ENCODE data around the gene IRF3.

IRF3 gene

GRCh38 chr19:49643466-49643865 is 22.2 kb downstream of the IRF3 start:
- Histone ChIP-seq H3K27me3 (ENCODE audit: insufficient read depth, low read depth) (peaks cover 11% of the 10 kb centered on the region; the same call in 1 of the 2 replicates), H3K9ac (no peak overlapping the region), H3K4me3 (IDR thresholded peaks at IDR 0.05; ENCODE audit: insufficient read depth, low read depth, low read length) (no peak overlapping the region), H3K4me1 (ENCODE audit: low read depth, poor library complexity, severe bottlenecking) (peaks cover 30% of the 10 kb centered on the region), H3K4me2 (peak overlapping the region; percentile 89), H3K79me2 (ENCODE audit: insufficient read depth, low read depth) (peaks cover 33% of the 10 kb centered on the region), H3K27ac (no peak overlapping the region), H2AFZ (ENCODE audit: low read depth) (no peak overlapping the region), H3K36me3 (ENCODE audit: insufficient read depth) (no peaks in the 10 kb centered on the region; the same call in 1 of the 2 replicates), H4K20me1 (ENCODE audit: insufficient read depth) (no peaks in the 10 kb centered on the region)
- TF ChIP-seq CTCF (conservative IDR thresholded peaks at IDR 0.05; ENCODE audit: low read depth, low read length), result no peak

GRCh38 chr19:49642492-49643035 is 23.1 kb downstream of the IRF3 start:
- H4K20me1 ChIP-seq (ENCODE audit: insufficient read depth), result no peaks in the 10 kb centered on the region
- peak overlapping the region; percentile 81 for H3K9ac ChIP-seq
- H3K36me3 ChIP-seq (ENCODE audit: insufficient read depth), result no peaks in the 10 kb centered on the region; the same call in 1 of the 2 replicates
- H3K4me3 ChIP-seq (IDR thresholded peaks at IDR 0.05; ENCODE audit: insufficient read depth, low read depth, low read length), result no peak overlapping the region
- TF ChIP-seq CTCF (conservative IDR thresholded peaks at IDR 0.05; ENCODE audit: low read depth, low read length), result no peak
- H3K4me2 ChIP-seq, result peak overlapping the region; percentile 89
- H3K79me2 ChIP-seq (ENCODE audit: insufficient read depth, low read depth), result peaks cover 33% of the 10 kb centered on the region
- H3K27me3 ChIP-seq (ENCODE audit: insufficient read depth, low read depth), result peaks cover 14% of the 10 kb centered on the region; the same call in 1 of the 2 replicates
- H3K27ac ChIP-seq, result peak overlapping the region; percentile 60
- H2AFZ ChIP-seq (ENCODE audit: low read depth), result peak overlapping the region; percentile 69
- peaks cover 35% of the 10 kb centered on the region for H3K4me1 ChIP-seq (ENCODE audit: low read depth, poor library complexity, severe bottlenecking)

DNA sequence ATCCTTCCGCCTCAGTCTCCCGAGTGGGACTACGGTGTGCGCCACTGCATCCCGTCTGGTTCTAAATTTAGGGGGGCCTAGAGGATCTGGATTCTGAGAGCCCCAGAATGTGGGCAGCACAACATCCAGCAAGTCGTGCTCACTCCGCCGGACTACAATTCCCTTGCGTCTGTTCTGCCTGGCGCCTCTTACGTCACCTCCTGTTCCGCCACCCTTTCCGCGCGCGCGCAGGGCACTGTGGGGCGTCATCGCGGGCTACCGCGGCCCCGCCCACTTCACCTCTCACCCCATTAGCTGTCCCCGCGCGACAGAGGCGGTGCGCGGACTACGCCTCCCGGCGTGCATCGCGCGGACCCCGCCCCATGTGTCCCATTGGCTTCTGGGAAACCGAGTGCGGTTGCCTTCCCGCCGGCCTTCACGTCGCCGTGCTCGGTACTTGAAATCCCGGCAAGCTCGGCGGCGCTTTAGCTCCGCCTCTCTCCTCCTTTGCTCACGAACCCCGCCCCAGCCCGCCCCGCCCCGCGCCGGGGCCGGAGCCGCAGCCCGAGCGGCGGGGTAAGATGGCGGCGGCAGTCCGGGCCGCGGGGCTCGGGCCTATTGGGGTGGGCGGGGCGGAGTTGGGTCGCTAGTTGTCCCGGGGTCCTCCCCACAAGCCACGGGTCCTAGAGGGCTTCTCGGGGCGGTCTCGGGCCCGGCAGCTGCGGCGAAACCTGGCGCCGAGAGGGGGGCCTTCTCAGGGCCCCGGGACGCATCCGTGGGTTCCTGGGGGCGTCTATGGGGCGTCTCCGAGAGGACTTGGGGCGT is 23.8 kb downstream of the IRF3 start, which contains the start of gene SCAF1:
Gene SCAF1 (plus strand): TSS at position 522 of the 804 bp plus-strand sequence. CDS start 2,818 bp downstream, outside the sequence.
- Histone ChIP-seq H3K4me3 (IDR thresholded peaks at IDR 0.05; ENCODE audit: insufficient read depth, low read depth, low read length) (no peak within 1 kb of the TSS), H2AFZ (ENCODE audit: low read depth) (peak within 1 kb of the TSS; percentile 69), H4K20me1 (ENCODE audit: insufficient read depth) (no peaks in the 10 kb centered on the region), H3K79me2 (ENCODE audit: insufficient read depth, low read depth) (peaks cover 32% of the 10 kb centered on the region), H3K9ac (peak within 1 kb of the TSS; percentile 81), H3K27ac (peak within 1 kb of the TSS; percentile 70), H3K36me3 (ENCODE audit: insufficient read depth) (no peaks in the 10 kb centered on the region), H3K27me3 (ENCODE audit: insufficient read depth, low read depth) (peaks cover 14% of the 10 kb centered on the region; the same call in 1 of the 2 replicates), H3K4me1 (ENCODE audit: low read depth, poor library complexity, severe bottlenecking) (peaks cover 35% of the 10 kb centered on the region), H3K4me2 (peak within 1 kb of the TSS; percentile 89)
- no peak for TF ChIP-seq CTCF (conservative IDR thresholded peaks at IDR 0.05; ENCODE audit: low read depth, low read length)

DNA sequence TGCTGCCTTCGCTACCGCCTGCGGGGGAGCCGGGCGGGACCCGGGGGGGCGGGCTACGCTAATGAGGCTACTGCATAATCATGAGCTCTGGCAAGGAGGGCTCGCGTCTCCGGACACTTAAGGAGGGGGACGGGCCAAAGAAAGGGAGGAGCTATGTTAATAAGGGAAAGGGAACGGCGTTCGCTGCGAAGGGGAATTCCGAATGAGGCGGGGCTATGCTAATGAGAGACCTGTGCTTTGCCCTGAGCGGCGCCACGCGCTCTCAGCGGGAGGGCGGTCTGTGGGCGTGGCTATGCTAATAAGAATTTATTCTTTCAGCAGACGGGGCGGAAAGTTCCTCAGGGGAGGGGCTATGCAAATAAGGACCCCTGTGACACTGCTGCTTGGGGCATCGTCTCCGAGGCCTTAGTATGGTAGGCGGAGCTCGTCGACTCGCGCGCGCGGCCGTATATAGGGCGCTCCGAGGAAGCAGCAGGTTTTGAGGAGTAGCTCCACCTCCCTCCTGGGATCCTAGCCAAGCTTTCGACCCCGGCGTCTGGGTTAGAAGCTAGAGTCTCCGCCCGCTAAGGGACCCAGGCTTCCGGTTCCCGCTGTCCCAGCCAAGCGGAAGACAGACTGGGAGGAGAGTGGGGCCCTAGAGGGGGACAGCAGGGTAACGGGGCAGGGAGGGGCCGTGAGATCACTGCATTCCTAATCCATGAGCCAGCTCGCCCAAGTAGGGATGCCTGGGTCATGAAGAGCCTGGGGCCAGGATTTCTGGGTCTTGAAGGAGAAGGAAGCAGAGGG is 25.4 kb downstream of the IRF3 start, which contains the start of gene RRAS:
Gene RRAS (minus strand): TSS at position 31 of the 786 bp plus-strand sequence. CDS start 45 bp downstream, outside the sequence.
- H3K36me3 ChIP-seq (ENCODE audit: insufficient read depth), result no peaks in the 10 kb centered on the region
- peaks cover 14% of the 10 kb centered on the region; the same call in 1 of the 2 replicates for H3K27me3 ChIP-seq (ENCODE audit: insufficient read depth, low read depth)
- TF ChIP-seq CTCF (conservative IDR thresholded peaks at IDR 0.05; ENCODE audit: low read depth, low read length), result no peak
- H3K4me2 ChIP-seq, result peak within 1 kb of the TSS; percentile 84
- H3K4me1 ChIP-seq (ENCODE audit: low read depth, poor library complexity, severe bottlenecking), result peaks cover 35% of the 10 kb centered on the region
- H3K27ac ChIP-seq, result peak within 1 kb of the TSS; percentile 70
- H4K20me1 ChIP-seq (ENCODE audit: insufficient read depth), result no peaks in the 10 kb centered on the region
- peak within 1 kb of the TSS; percentile 63; the same call in 1 of the 2 replicates for H2AFZ ChIP-seq (ENCODE audit: low read depth)
- peak within 1 kb of the TSS; percentile 42 for H3K9ac ChIP-seq
- no peak within 1 kb of the TSS for H3K4me3 ChIP-seq (IDR thresholded peaks at IDR 0.05; ENCODE audit: insufficient read depth, low read depth, low read length)
- H3K79me2 ChIP-seq (ENCODE audit: insufficient read depth, low read depth), result peaks cover 28% of the 10 kb centered on the region

All from KMS-11 (cell line).